Activated CD8-positive, alpha-beta T cell treated with anti-CD3 and anti-CD28 coated beads for 36 hours (primary cell): ENCODE data around the gene HOTAIR. TPM values are rescaled to one million over a fixed set of nuclear protein-coding genes. Genes with fewer than 3 reads are reported as not detected.
A peak's percentile ranks its signal among the peaks of the same experiment; 100 is the strongest.

Source experiments
- ATAC-seq: fragments of 200-7000 bp; cut with Tn5 transposase; one replicate; pipeline ENCODE4 v1.10.0; 2021; ENCODE audit warnings: mild to moderate bottlenecking, moderate library complexity
- CTCF ChIA-PET: fragments of 350-600 bp; sonication (Branson Sonifier 250); formaldehyde crosslinking; loops from one replicate; lab custom pipeline; 2021; ENCODE audit warnings: antibody characterized with exemption; lab: Charles Lee
- POLR2A ChIA-PET: fragments of 350-600 bp; sonication (Branson Sonifier 250); formaldehyde crosslinking; loops from one replicate; lab custom pipeline; 2021; ENCODE audit warnings: antibody characterized with exemption; lab: Charles Lee
- DNase-seq: peaks from one replicate; pipeline ENCODE4 v3.0.0-alpha.2; 2020
- H3K27ac Mint-ChIP-seq: one replicate; pipeline ENCODE4 v1.8.0; 2021; ENCODE audit warnings: mild to moderate bottlenecking, mixed read lengths
- H3K27me3 Mint-ChIP-seq: one replicate; pipeline ENCODE4 v1.8.0; 2021; ENCODE audit warnings: mixed read lengths
- H3K36me3 Mint-ChIP-seq: one replicate; pipeline ENCODE4 v1.8.0; 2021; ENCODE audit warnings: low read depth, mixed read lengths
- H3K4me1 Mint-ChIP-seq: one replicate; pipeline ENCODE4 v1.8.0; 2021; ENCODE audit warnings: low read depth, mixed read lengths
- H3K4me3 Mint-ChIP-seq: one replicate; pipeline ENCODE4 v1.8.0; 2021; ENCODE audit warnings: mild to moderate bottlenecking, moderate library complexity, mixed read lengths
- H3K9me3 Mint-ChIP-seq: one replicate; pipeline ENCODE4 v1.8.0; 2021; ENCODE audit warnings: mixed read lengths
- CTCF ChIP-seq: fragments of 200-600 bp; IDR thresholded peaks from one replicate; pipeline ENCODE4 v1.8.0; 2022; ENCODE audit warnings: antibody characterized with exemption, mild to moderate bottlenecking
- intact Hi-C: fragments of 100-400 bp; cut with micrococcal nuclease; formaldehyde crosslinking; loops from one replicate; pipeline ENCODE4 v1.10.0; 2022
- total RNA-seq, 2 experiments: library from RNA; stranded (reverse); gene quantifications; one replicate each; pipeline ENCODE4 v1.2.3, GENCODE V29; 2021

Gene HOTAIR
- total RNA-seq, 2 experiments from 2014 or later = not detected

- peak; percentile 47 for DNase-seq
- Mint-ChIP-seq H3K27me3 (peaks cover 85% of the 10 kb centered on the region), H3K27ac (no peak overlapping the region), H3K4me3 (peak overlapping the region; percentile 62), H3K4me1 (peaks cover 36% of the 10 kb centered on the region), H3K36me3 (peaks cover 2% of the 10 kb centered on the region), H3K9me3 (no peaks in the 10 kb centered on the region)
- no peak for TF ChIP-seq CTCF
- intact Hi-C loops = no loop called here
- CTCF ChIA-PET = interaction anchor here (0.9 to 2.7 kb wide), 6 partner anchors 9 to 213 kb away, joined by 3 to 8 read pairs (median 4); partner anchors contain the start of gene HOXC5
- POLR2A ChIA-PET = interaction anchor here (0.5 to 0.9 kb wide), 2 partner anchors 10 to 539 kb away, joined by 3 read pairs; no protein-coding TSS in a partner anchor
- peak; percentile 40 for ATAC-seq
Observed at GRCh38 chr12:53995378-53996239, 20.9 kb upstream of the HOTAIR start.

DNA sequence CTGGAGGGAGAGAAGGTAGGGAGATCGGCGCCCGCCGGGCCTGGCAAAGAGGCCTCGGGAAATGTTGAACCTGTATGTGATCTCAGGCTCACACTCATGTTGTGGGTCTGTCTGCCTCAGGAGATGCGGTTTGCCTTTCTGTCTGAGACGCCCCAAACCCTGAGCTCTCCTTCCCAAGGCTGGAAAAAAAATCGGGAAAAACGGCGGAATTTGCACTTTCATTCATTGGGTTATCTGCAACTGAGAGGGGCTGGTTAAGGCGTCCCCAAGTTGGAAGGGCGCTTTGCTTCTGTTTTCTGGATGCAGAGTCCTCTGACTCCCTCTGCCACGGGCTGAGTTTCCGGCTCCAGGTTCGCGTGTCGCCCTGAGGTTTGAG lies 20.2 kb upstream of the HOTAIR start:
- POLR2A ChIA-PET = no interaction called here
- peaks cover 41% of the 10 kb centered on the region for H3K4me1 Mint-ChIP-seq
- ATAC-seq = peak; percentile 51
- no peaks in the 10 kb centered on the region for H3K9me3 Mint-ChIP-seq
- CTCF ChIA-PET = interaction anchor here (1.4 to 2.7 kb wide), 2 partner anchors 38 to 213 kb away, joined by 5 to 8 read pairs; partner anchors contain the start of gene HOXC5
- peak overlapping the region; percentile 62 for H3K4me3 Mint-ChIP-seq
- TF ChIP-seq CTCF = no peak
- intact Hi-C loops = no loop called here
- peaks cover 86% of the 10 kb centered on the region for H3K27me3 Mint-ChIP-seq
- no peak for DNase-seq
- peaks cover 2% of the 10 kb centered on the region for H3K36me3 Mint-ChIP-seq
- H3K27ac Mint-ChIP-seq = no peak overlapping the region

DNA sequence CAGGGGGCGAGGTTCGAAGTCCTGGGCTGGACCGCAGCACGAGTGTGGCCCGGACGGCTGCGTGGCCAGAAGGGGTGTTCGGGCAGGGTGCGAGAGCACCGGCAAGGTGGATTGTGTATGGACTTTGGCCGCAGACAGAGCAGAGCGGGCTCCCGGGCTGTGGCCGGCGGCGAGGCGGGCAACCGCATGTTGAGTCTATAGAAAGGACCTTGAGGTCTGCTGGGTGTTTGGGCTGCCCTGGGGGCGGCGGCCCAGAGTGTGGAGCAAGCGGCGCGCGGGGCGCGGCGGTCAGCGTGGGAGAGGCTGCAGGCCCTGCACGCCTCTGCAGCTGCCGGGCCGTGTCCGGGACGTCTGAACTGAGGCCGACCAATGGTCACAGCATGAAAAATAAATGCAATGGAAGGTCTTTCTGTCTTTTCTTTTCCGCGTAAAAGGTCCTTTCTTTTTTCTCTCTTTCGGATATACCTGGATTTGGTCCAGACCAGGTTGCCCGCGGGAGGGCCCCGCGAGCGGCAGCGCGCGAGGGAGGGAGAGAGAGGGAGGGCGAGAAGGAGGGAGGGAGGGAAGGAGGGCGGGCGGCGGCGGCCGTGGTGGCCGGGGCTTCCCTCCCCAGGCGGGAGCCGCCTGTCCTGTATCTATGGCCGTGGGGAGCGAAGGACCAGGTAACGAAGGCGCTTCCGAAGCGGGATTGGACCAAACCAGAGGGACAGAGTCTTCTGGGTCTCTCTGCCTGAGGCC lies 19.7 kb upstream of the HOTAIR start:
- no peak for ATAC-seq
- DNase-seq = no peak
- Mint-ChIP-seq H3K36me3 (peaks cover 2% of the 10 kb centered on the region), H3K9me3 (no peaks in the 10 kb centered on the region), H3K27me3 (peaks cover 88% of the 10 kb centered on the region), H3K4me3 (peak overlapping the region; percentile 62), H3K27ac (no peak overlapping the region), H3K4me1 (peaks cover 41% of the 10 kb centered on the region)
- POLR2A ChIA-PET = no interaction called here
- intact Hi-C loops = loop anchor here (5.0 kb wide), 1 partner anchor 37 kb away; no protein-coding TSS in a partner anchor
- CTCF ChIA-PET = interaction anchor here (1.3 to 1.6 kb wide), 2 partner anchors 10 to 50 kb away, joined by 3 to 5 read pairs; partner anchors contain the start of gene HOXC10
- TF ChIP-seq CTCF = no peak

GRCh38 chr12:53994009-53994263 lies 19.2 kb upstream of the HOTAIR start:
- Mint-ChIP-seq H3K4me3 (no peak overlapping the region), H3K36me3 (peaks cover 2% of the 10 kb centered on the region), H3K9me3 (no peaks in the 10 kb centered on the region), H3K4me1 (peaks cover 45% of the 10 kb centered on the region), H3K27ac (no peak overlapping the region), H3K27me3 (peaks cover 89% of the 10 kb centered on the region)
- no peak for DNase-seq
- ATAC-seq = no peak
- ChIA-PET POLR2A (no interaction called here), CTCF (interaction anchor here (1.3 to 4.0 kb wide), 4 partner anchors 9 to 222 kb away, joined by 3 to 18 read pairs (median 4); partner anchors contain the start of gene HOXC10)
- intact Hi-C loops = loop anchor here (5.0 kb wide), 1 partner anchor 37 kb away; no protein-coding TSS in a partner anchor
- TF ChIP-seq CTCF = no peak
